Loucy (cell line): ENCODE data around the gene TPGS1.

Source experiments
- H2AFZ ChIP-seq: fragments of 200-600 bp; sonication (generic); 2 replicates; pipeline ENCODE4 v1.6.0; 2016; ENCODE audit warnings: antibody characterized with exemption, mild to moderate bottlenecking, low read length, moderate library complexity
- H3F3A ChIP-seq: fragments of 200-600 bp; 2 replicates; pipeline ENCODE4 v1.6.0; 2016; ENCODE audit warnings: antibody characterized with exemption, low read depth, mild to moderate bottlenecking
- H3K27me3 ChIP-seq: fragments of 200-600 bp; sonication (generic); 2 replicates; pipeline ENCODE4 v1.6.1; 2014; ENCODE audit warnings: low read length, mild to moderate bottlenecking; ENCODE audit not compliant: insufficient read depth, poor library complexity, severe bottlenecking
- H3K36me3 ChIP-seq: fragments of 200-600 bp; sonication (generic); 2 replicates; pipeline ENCODE4 v1.6.1; 2016; ENCODE audit warnings: low read length; ENCODE audit not compliant: insufficient read depth
- H3K4me1 ChIP-seq: fragments of 200-600 bp; sonication (generic); 2 replicates; pipeline ENCODE4 v1.5.1; 2014; ENCODE audit warnings: low read length, mild to moderate bottlenecking; ENCODE audit not compliant: insufficient read depth, poor library complexity, severe bottlenecking
- H3K4me2 ChIP-seq: fragments of 200-600 bp; sonication (generic); 2 replicates; pipeline ENCODE4 v1.6.0; 2014; ENCODE audit warnings: antibody characterized with exemption, low read length, low read depth, mild to moderate bottlenecking; ENCODE audit not compliant: poor library complexity, severe bottlenecking
- H3K4me3 ChIP-seq: fragments of 200-600 bp; sonication (generic); 2 replicates; pipeline ENCODE4 v1.5.1; 2014; ENCODE audit warnings: low read length, mild to moderate bottlenecking, mixed read lengths; ENCODE audit not compliant: poor library complexity, severe bottlenecking
- H3K79me2 ChIP-seq: fragments of 200-600 bp; sonication (generic); 2 replicates; pipeline ENCODE4 v1.6.1; 2014; ENCODE audit warnings: low read length; ENCODE audit not compliant: insufficient read depth
- H3K9ac ChIP-seq: fragments of 200-600 bp; sonication (generic); 2 replicates; pipeline ENCODE4 v1.6.0; 2014; ENCODE audit warnings: mild to moderate bottlenecking, low read depth, low read length, moderate library complexity; ENCODE audit not compliant: poor library complexity, severe bottlenecking
- H3K9me2 ChIP-seq: fragments of 200-600 bp; sonication (generic); replicated peaks from 2 replicates; pipeline ENCODE4 v1.6.1; 2016; ENCODE audit warnings: low read depth, low read length, mixed read lengths
- H3K9me3 ChIP-seq: fragments of 200-600 bp; sonication (generic); 2 replicates; pipeline ENCODE4 v1.6.1; 2014; ENCODE audit warnings: mild to moderate bottlenecking, antibody characterized with exemption, low read length, low read depth; ENCODE audit not compliant: insufficient read depth
- H4K20me1 ChIP-seq: fragments of 200-600 bp; sonication (generic); 2 replicates; pipeline ENCODE4 v1.6.0; 2014; ENCODE audit warnings: antibody characterized with exemption, low read length, mild to moderate bottlenecking; ENCODE audit not compliant: insufficient read depth, poor library complexity, severe bottlenecking
- EZH2phosphoT487 ChIP-seq: fragments of 200-600 bp; IDR thresholded peaks from 2 replicates; pipeline ENCODE4 v1.6.1; 2018; ENCODE audit warnings: antibody characterized with exemption, mild to moderate bottlenecking, moderate library complexity, borderline replicate concordance
- TF ChIP-seq, protein P1 (sequence below): fragments of 200-600 bp; sonication (generic); conservative IDR thresholded peaks from 2 replicates; pipeline ENCODE4 v1.5.1; 2014; ENCODE audit warnings: mild to moderate bottlenecking, antibody characterized with exemption, low read length

Gene TPGS1

GRCh38 chr19:548886-549830, 41.9 kb downstream of the TPGS1 start:
- H3K4me1 ChIP-seq: no peaks in the 10 kb centered on the region
- H4K20me1 ChIP-seq: no peaks in the 10 kb centered on the region
- H3K9me2 ChIP-seq: no peaks in the 10 kb centered on the region
- no peak overlapping the region for H3K4me2 ChIP-seq
- no peaks in the 10 kb centered on the region for H3K9me3 ChIP-seq
- no peaks in the 10 kb centered on the region for H3K79me2 ChIP-seq
- no peaks in the 10 kb centered on the region for H3K36me3 ChIP-seq
- no peak overlapping the region for H3K9ac ChIP-seq
- H2AFZ ChIP-seq: no peak overlapping the region
- no peak overlapping the region for H3K4me3 ChIP-seq
- H3K27me3 ChIP-seq: no peaks in the 10 kb centered on the region
- no peaks in the 10 kb centered on the region for H3F3A ChIP-seq
- TF ChIP-seq, protein P1, sequence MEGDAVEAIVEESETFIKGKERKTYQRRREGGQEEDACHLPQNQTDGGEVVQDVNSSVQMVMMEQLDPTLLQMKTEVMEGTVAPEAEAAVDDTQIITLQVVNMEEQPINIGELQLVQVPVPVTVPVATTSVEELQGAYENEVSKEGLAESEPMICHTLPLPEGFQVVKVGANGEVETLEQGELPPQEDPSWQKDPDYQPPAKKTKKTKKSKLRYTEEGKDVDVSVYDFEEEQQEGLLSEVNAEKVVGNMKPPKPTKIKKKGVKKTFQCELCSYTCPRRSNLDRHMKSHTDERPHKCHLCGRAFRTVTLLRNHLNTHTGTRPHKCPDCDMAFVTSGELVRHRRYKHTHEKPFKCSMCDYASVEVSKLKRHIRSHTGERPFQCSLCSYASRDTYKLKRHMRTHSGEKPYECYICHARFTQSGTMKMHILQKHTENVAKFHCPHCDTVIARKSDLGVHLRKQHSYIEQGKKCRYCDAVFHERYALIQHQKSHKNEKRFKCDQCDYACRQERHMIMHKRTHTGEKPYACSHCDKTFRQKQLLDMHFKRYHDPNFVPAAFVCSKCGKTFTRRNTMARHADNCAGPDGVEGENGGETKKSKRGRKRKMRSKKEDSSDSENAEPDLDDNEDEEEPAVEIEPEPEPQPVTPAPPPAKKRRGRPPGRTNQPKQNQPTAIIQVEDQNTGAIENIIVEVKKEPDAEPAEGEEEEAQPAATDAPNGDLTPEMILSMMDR: no peak
- no peak for TF ChIP-seq EZH2phosphoT487

- TF ChIP-seq, protein P1: no peak
- TF ChIP-seq EZH2phosphoT487: no peak
- Histone ChIP-seq H3K79me2 (no peaks in the 10 kb centered on the region), H3K9me2 (no peaks in the 10 kb centered on the region), H3F3A (no peaks in the 10 kb centered on the region), H2AFZ (no peak overlapping the region), H3K4me3 (no peak overlapping the region), H3K4me2 (no peak overlapping the region), H3K36me3 (no peaks in the 10 kb centered on the region), H4K20me1 (no peaks in the 10 kb centered on the region), H3K9ac (no peak overlapping the region), H3K4me1 (no peaks in the 10 kb centered on the region), H3K9me3 (no peaks in the 10 kb centered on the region), H3K27me3 (no peaks in the 10 kb centered on the region)
These were observed 47.5 kb downstream of the TPGS1 start for GRCh38 chr19:554817-555216.

DNA sequence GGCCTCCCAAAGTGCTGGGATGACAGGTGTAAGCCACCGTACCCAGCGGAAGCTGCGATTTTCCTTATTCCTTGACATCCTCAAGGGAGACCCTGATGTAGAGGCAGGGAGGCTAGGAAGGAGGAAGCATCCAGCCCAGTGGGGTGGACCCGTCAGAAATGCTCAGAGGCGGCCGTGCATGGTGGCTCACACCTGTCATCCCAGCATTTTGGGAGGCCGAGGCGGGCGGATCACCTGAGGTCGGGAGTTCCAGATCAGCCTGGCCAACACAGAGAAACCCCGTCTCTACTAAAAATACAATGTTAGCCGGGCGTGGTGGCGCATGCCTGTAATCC, 48.1 kb downstream of the TPGS1 start:
- no peak overlapping the region for H2AFZ ChIP-seq
- no peaks in the 10 kb centered on the region for H4K20me1 ChIP-seq
- H3K4me3 ChIP-seq: no peak overlapping the region
- no peaks in the 10 kb centered on the region for H3K9me2 ChIP-seq
- H3K27me3 ChIP-seq: no peaks in the 10 kb centered on the region
- no peak overlapping the region for H3K9ac ChIP-seq
- H3K4me1 ChIP-seq: no peaks in the 10 kb centered on the region
- no peak overlapping the region for H3K4me2 ChIP-seq
- H3K79me2 ChIP-seq: no peaks in the 10 kb centered on the region
- TF ChIP-seq, protein P1: no peak
- no peak for TF ChIP-seq EZH2phosphoT487
- H3K9me3 ChIP-seq: no peaks in the 10 kb centered on the region
- H3F3A ChIP-seq: no peaks in the 10 kb centered on the region
- H3K36me3 ChIP-seq: no peaks in the 10 kb centered on the region
